Measurements from ENCODE around the gene PRR5L. TPM values are rescaled to one million over a fixed set of nuclear protein-coding genes. Genes with fewer than 3 reads are reported as not detected.

Gene PRR5L
- total RNA-seq, 2 experiments from 2014 or later = 7.0 to 8.1 TPM

DNA sequence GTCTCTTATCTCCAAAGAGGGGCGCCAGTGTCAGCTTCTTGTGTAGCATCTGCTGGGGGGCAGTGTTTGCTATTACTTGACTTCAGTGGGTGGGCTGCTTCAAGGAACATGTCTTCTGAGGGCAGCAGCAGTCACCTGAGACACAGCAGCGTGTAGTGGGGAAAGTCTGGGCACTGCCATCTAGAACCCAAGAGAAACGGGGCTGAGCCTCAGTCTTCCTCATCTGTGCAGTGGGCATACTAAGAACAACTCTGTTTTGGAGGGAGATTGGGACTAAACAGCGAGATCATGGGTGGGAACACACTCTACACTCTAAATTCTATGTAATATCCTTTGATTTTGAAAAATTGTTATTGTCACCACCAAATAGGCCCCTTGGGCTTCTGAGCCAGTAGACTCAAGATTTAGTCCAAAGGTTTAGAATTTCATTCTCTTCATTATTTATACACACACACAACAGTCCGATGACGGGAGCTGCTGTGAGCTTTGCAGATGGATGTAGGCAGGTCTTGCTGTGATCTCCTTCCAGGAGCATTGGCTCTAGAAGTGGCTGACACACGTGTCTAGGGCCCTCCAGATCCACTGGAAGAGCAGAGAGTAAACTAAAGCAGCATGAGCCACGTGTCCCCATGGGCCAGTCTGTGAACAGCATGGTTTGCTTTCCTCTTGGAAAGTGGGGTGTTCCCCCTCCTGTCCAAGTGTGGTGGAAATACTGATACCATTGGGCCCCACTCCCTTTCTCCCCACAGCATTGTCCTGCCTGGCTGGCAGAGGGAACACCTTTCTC, 162.2 kb downstream of the PRR5L start:
- no peaks in the 10 kb centered on the region for H3K9me3 Mint-ChIP-seq
- no peak overlapping the region for H3K27ac Mint-ChIP-seq
- CTCF ChIA-PET = interaction anchor here (1.6 kb wide), 1 partner anchor 35 kb away, joined by 4 read pairs; no protein-coding TSS in a partner anchor
- H3K4me1 Mint-ChIP-seq (ENCODE audit: low read depth) = peaks cover 3% of the 10 kb centered on the region
- no peak for DNase-seq
- POLR2A ChIA-PET = no interaction called here
- H3K4me3 Mint-ChIP-seq = no peak overlapping the region
- no peaks in the 10 kb centered on the region for H3K36me3 Mint-ChIP-seq (ENCODE audit: low read depth)
- TF ChIP-seq, protein P1, sequence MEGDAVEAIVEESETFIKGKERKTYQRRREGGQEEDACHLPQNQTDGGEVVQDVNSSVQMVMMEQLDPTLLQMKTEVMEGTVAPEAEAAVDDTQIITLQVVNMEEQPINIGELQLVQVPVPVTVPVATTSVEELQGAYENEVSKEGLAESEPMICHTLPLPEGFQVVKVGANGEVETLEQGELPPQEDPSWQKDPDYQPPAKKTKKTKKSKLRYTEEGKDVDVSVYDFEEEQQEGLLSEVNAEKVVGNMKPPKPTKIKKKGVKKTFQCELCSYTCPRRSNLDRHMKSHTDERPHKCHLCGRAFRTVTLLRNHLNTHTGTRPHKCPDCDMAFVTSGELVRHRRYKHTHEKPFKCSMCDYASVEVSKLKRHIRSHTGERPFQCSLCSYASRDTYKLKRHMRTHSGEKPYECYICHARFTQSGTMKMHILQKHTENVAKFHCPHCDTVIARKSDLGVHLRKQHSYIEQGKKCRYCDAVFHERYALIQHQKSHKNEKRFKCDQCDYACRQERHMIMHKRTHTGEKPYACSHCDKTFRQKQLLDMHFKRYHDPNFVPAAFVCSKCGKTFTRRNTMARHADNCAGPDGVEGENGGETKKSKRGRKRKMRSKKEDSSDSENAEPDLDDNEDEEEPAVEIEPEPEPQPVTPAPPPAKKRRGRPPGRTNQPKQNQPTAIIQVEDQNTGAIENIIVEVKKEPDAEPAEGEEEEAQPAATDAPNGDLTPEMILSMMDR (IDR thresholded peaks at IDR 0.05) = no peak
- no peaks in the 10 kb centered on the region for H3K27me3 Mint-ChIP-seq
- ATAC-seq = no peak
- intact Hi-C loops (cut with micrococcal nuclease) = no loop called here

DNA sequence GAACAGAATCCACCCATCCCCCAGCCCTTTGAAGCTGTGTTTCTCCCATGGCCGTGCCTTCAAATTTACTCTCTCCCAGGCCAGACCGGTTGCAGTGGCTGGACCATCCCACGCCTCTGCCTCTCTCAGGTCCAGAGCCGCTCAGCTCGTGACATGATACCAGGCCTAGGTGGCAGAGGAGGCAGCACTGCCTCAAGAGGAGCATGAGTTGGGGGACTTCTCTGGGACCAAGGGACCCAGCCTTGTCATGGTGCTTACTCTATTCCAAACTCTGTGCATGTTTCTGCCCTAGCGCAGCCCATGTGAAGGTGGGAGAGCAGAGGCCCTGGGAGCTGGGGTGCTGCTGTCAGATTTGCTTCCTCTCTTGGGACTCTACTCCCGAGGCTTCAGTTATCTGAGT, 163.0 kb downstream of the PRR5L start:
- CTCF ChIA-PET = interaction anchor here (0.8 to 1.6 kb wide), 2 partner anchors 34 to 167 kb away, joined by 3 to 4 read pairs; no protein-coding TSS in a partner anchor
- no peak overlapping the region for H3K4me3 Mint-ChIP-seq
- intact Hi-C loops (cut with micrococcal nuclease) = no loop called here
- ATAC-seq (no peak), DNase-seq (no peak)
- no peaks in the 10 kb centered on the region for H3K9me3 Mint-ChIP-seq
- H3K4me1 Mint-ChIP-seq (ENCODE audit: low read depth) = peaks cover 3% of the 10 kb centered on the region
- TF ChIP-seq, protein P1 (IDR thresholded peaks at IDR 0.05) = no peak
- no peaks in the 10 kb centered on the region for H3K36me3 Mint-ChIP-seq (ENCODE audit: low read depth)
- no peak overlapping the region for H3K27ac Mint-ChIP-seq
- POLR2A ChIA-PET = no interaction called here
- no peaks in the 10 kb centered on the region for H3K27me3 Mint-ChIP-seq

DNA sequence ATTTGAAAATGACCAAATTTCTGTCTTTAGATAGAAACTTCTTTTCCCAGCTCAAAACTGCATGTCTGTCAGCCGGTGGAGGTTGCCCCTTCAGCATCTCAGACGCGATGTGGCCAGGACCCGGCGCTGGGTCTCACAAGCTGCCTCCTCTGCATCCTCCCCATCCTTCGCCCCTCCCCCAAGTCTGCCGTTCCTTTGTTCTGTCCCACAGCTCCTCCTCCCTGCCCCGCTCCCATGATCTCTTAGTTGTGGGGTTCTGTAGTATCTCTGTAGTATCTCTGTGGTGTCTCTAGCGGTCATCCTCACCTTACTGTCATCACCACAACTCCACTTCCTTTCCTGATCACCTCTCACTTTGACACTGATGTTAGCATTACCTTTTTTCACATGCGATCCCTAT, 164.1 kb downstream of the PRR5L start:
- POLR2A ChIA-PET = no interaction called here
- intact Hi-C loops (cut with micrococcal nuclease) = no loop called here
- CTCF ChIA-PET = interaction anchor here (1.3 to 3.0 kb wide), 2 partner anchors 32 to 168 kb away, joined by 3 to 9 read pairs; no protein-coding TSS in a partner anchor
- TF ChIP-seq, protein P1 (IDR thresholded peaks at IDR 0.05) = no peak
- no peak overlapping the region for H3K27ac Mint-ChIP-seq
- no peaks in the 10 kb centered on the region for H3K9me3 Mint-ChIP-seq
- H3K27me3 Mint-ChIP-seq = no peaks in the 10 kb centered on the region
- H3K36me3 Mint-ChIP-seq (ENCODE audit: low read depth) = no peaks in the 10 kb centered on the region
- ATAC-seq (no peak), DNase-seq (no peak)
- H3K4me3 Mint-ChIP-seq = no peak overlapping the region
- peaks cover 3% of the 10 kb centered on the region for H3K4me1 Mint-ChIP-seq (ENCODE audit: low read depth)

DNA sequence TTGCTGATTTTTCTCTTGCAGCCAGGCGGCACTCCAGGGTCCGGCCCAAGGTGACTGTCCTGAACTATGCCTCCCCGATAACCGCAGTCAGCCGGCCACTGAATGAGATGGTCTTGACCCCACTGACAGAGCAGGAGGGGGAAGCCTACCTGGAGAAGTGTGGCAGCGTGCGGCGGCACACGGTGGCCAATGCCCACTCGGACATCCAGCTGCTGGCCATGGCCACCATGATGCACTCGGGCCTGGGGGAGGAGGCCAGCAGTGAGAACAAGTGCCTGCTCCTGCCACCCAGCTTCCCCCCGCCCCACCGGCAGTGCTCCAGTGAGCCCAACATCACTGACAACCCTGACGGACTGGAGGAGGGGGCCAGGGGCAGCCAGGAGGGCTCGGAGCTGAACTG, 166.2 kb downstream of the PRR5L start:
- ATAC-seq = no peak
- H3K36me3 Mint-ChIP-seq (ENCODE audit: low read depth) = no peaks in the 10 kb centered on the region

DNA sequence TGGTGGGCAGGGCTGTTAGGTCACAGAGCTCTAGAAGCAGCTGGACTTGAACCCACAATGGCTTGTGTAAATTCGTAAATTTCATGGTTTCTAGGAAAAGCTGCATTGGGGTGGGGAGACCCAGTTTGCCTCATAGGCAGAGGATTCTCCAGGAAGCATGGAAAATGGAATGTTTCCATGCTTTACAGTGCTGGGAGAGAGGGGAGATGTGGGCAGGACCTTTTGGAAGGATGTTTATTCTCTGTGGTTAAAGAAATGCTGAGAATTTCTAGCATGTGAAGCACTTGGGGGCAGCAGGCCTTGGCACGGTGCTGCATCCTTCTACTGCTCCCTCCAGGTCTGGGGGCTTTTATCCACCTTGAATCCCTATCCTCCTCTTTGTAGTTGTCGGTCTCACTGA, 167.7 kb downstream of the PRR5L start:
- TF ChIP-seq, protein P1 (IDR thresholded peaks at IDR 0.05) = no peak
- H3K4me1 Mint-ChIP-seq (ENCODE audit: low read depth) = peaks cover 3% of the 10 kb centered on the region
- no peak for ATAC-seq
- intact Hi-C loops (cut with micrococcal nuclease) = no loop called here
- CTCF ChIA-PET = interaction anchor here (1.2 to 2.2 kb wide), 2 partner anchors 10 to 15 kb away, joined by 3 to 8 read pairs; no protein-coding TSS in a partner anchor
- H3K27ac Mint-ChIP-seq = no peak overlapping the region
- POLR2A ChIA-PET = no interaction called here
- H3K36me3 Mint-ChIP-seq (ENCODE audit: low read depth) = no peaks in the 10 kb centered on the region
- no peak for DNase-seq
- no peaks in the 10 kb centered on the region for H3K27me3 Mint-ChIP-seq
- no peaks in the 10 kb centered on the region for H3K9me3 Mint-ChIP-seq
- no peak overlapping the region for H3K4me3 Mint-ChIP-seq

More for the DNA sequence above, 166.2 kb downstream of the PRR5L start:
- Mint-ChIP-seq H3K27ac (no peak overlapping the region), H3K4me1 (ENCODE audit: low read depth) (peaks cover 3% of the 10 kb centered on the region), H3K9me3 (no peaks in the 10 kb centered on the region), H3K27me3 (no peaks in the 10 kb centered on the region), H3K4me3 (no peak overlapping the region)
- intact Hi-C loops (cut with micrococcal nuclease) = no loop called here
- ChIA-PET POLR2A (no interaction called here), CTCF (interaction anchor here (0.9 to 3.0 kb wide), 2 partner anchors 17 to 30 kb away, joined by 3 to 9 read pairs; no protein-coding TSS in a partner anchor)
- TF ChIP-seq, protein P1 (IDR thresholded peaks at IDR 0.05) = no peak
- DNase-seq = no peak

Measured in activated CD8-positive, alpha-beta T cell treated with anti-CD3 and anti-CD28 coated beads for 36 hours (primary cell).